HS-5 (cell line): ENCODE data around the gene ZNF217.

Source experiments
- DNase-seq: peaks from one replicate; pipeline ENCODE4 v3.0.0-alpha.2; 2012; ENCODE audit warnings: low read depth

The ZNF217 gene

DNA sequence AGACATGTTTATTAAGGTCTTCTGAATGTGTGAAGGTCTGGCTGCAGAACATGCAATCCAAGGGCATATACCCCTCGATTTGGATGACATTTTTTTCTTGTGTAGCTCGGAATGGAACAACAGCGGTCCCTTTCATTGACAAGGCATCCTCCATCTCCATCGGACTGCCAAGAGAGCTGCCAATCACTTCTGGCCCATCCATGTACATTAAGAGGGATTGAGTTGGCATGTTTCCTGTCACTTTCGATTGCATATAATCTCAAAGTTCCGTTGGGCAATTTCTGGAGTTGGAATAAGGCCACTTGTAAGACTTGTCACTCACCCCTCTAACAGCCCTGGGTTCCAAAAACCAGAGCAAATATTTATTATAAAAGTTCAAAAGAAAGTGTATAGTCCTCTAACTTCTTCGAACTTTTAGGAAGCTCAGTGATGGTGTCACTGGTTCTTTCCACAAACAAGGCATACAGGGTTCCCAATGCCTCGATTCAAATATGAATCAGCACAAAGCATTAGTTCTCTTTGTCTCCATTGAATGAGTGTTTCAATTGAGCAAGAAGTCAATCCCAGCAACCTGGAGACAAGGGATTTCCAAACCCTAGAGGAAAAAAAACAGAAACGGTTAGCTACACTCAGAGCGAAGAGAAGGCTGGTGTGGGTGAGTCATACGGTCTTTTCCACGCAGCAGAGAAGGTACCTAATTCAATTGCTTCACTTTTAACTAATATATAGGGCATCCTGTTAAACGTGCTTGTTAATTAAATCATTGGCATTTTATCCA lies 10.9 kb downstream of the ZNF217 start:
- DNase-seq = peak; percentile 100

- no peak for DNase-seq
Observed at GRCh38 chr20:53582251-53582570, 11.4 kb downstream of the ZNF217 start.

GRCh38 chr20:53581444-53582250 lies 12.0 kb downstream of the ZNF217 start:
- DNase-seq = no peak

GRCh38 chr20:53580376-53581111 lies 13.1 kb downstream of the ZNF217 start:
- no peak for DNase-seq

GRCh38 chr20:53579581-53580375 lies 13.9 kb downstream of the ZNF217 start:
- peak; percentile 100 for DNase-seq

DNA sequence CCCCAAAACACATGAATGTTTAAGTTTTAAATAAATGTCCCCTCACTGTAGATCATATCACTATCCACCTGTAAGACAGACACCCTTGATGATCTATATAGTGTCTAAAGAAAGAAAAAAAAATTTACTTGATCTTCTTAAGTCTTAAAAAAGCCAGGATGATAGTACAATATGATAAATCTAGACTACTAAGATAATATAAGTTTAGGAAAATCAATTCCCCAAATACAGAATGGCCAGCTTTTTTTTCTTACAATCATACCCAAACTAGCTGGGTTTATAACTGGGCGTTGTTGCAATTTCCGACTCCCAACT lies 14.4 kb downstream of the ZNF217 start:
- DNase-seq = no peak

GRCh38 chr20:53578492-53579222 lies 15.0 kb downstream of the ZNF217 start:
- DNase-seq = peak; percentile 100

DNA sequence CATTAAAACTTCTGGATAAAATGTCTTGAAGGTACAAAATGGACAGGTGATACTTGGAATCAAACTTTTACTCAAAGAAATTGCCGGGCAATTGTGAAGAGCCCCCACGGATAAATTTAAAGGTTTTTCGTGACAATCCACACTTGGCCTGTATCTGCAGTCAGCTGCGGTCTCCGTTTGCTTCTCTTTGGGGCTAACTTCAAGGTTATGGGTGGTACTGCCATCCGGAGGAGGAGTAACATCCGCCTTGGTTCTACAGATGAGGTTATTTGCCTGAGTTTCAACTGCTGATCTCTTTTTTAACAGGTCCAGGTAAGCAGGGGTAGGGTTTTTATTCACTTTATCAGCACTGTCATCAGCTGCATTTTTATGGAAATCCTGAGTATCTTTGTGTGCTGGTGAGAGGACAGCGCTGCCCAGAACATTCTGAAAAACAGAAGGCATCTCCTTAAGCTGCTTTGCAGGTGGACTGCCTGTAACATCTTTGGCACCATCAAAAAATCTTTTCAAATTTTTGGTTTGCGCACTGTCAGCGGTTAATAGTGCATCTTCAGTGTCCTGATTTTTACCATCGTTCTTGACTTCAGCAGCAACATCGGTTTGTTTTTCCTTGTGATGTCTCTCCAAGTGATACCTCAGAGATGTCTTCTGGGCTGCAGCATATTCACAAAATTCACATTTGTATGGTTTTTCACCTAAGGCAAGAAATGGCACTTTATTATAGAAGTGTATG lies 16.9 kb downstream of the ZNF217 start:
- DNase-seq = no peak

DNA sequence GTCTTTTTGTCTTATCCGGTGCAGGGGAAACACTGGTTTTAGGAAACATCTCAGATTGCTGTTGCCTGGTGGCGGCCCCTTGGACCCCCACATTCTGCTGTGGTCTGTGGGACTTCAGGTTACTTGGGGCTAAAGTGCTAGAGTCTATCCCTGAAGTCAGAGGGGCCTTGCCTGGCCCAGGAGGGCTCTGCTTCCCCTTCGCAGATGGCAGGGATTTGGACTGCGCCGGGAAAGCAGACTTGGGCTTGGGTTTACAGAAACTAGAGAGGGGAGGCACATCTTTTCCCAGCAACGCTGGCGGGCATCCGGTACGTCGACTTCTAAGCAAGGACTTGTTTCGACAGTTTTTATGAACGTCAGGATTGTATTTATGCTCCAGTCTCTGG lies 17.5 kb downstream of the ZNF217 start:
- DNase-seq = no peak

DNA sequence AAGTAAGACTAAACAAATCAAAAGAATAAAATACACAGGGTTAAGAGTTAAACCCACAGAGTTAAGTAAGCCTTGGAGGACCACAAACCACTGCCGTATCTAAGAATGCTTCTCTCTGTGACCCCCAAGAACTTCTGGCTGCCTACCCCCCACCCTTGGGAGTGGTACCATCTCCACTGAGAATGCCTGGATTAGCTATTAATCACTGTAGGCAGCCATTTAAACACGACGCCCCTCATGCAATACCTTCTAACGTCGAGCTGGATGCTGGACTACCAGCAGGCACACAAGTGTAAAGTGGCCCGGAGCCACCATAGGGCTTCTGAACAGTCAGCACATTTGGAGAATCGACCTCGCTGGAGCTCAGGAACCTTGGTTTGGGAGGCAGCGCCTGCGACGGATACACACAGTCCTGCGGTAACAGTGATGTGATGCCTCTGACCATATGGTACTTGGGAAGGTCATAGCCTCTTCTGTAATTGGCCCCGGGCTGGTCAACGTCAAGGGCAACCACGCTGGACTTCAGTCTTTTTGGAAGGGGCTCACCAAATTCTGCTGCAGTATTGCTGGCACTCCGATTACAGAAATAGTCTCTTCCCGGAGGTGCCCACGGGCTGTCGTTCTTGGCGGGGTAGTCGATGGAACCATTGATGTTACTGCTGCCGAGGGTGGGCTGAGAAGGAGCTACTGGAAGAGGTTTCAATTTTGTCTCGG lies 18.0 kb downstream of the ZNF217 start:
- DNase-seq = no peak

GRCh38 chr20:53574819-53575218 lies 18.8 kb downstream of the ZNF217 start:
- no peak for DNase-seq

DNA sequence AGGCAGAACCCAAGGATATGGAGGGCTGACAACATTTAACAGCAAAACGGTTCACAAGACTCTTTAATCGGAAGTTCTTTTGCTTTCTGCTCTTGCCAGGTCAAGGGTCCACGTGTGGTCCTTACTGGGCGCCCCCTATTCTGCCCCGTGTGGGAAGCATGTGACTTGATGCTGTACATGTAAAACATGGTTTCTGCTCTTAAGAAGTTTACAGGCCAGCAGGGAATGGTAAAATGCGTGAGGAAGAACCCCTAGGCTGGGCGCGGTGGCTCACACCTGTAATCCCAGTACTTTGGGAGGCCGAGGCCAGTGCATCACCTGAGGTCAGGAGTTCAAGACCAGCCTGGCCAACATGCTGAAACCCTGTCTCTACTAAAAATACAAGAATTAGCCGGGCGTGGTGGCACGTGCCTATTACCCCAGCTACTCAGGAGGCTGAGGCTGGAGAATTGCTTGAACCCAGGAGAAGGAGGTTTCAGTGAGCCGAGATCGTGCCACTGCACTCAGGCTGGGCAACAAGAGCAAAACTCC lies 19.3 kb downstream of the ZNF217 start:
- no peak for DNase-seq

- no peak for DNase-seq
Observed at GRCh38 chr20:53571555-53572286, 21.9 kb downstream of the ZNF217 start.

GRCh38 chr20:53570446-53571276 lies 23.0 kb downstream of the ZNF217 start:
- no peak for DNase-seq

DNA sequence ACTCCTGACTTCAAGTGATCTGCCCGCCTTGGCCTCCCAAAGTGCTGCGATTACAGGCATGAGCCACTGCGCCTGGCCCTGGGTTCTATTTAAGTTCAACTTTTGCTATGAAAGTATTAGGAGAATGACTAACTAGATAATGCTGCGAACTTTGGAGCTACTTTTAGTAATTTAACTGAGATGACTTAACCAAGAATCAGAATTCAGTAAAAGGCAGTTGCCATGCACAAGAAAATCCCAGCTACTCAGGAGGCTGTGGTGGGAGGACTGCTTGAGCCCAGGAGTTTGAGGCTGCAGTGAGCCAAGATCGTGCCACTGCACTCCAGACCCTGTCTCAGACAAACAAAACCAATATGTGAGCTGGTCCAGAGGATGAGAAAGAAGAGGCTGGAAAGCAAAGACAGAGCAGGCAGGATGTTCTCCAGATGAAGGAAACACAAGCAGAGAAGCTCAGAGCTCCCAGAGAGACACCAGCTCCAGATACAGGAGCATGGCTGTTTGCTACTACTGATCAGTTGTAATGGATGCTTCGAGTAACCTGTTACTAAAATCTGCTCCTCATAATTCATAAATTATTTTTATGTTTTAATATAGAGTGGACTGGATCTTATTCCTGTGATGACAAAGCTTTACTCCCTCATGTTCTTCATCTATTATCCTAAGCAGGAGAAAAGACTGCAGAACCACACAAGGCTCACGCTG lies 23.9 kb downstream of the ZNF217 start:
- DNase-seq = no peak

GRCh38 chr20:53569005-53569404 lies 24.6 kb downstream of the ZNF217 start:
- no peak for DNase-seq

GRCh38 chr20:53568351-53568750 lies 25.3 kb downstream of the ZNF217 start:
- no peak for DNase-seq
